ENCODE results near the gene CCNK. TPM values are rescaled to one million over a fixed set of nuclear protein-coding genes. Genes with fewer than 3 reads are reported as not detected.

The CCNK gene
- total and polyA plus RNA-seq, 10 donors = 11.8 to 58.3 (median 39.8) TPM

DNA sequence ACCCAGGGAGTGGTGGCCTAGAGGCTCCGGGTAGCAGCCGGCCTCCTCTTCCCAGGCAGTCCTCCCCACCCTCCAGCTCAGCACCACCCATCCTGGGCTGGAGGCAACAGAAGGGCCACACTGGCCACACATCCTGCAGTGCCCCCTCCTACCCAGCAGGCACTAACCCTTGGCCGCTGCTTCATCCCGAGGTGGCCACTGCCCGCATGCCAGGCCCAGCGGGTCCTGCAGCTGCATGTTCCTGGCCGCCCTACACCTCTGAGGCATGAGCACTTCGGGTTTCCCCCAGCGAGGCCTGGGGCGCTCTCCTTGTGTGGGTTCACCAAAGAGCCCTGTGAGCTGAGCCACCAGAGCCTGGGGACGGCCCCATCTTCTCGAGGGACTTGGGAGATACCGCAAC lies 61.4 kb downstream of the CCNK start:
- TF ChIP-seq POLR2AphosphoS5 (IDR thresholded peaks at IDR 0.05) = peak in 1 of 3 donors; percentile 25
- TF ChIP-seq POLR2A (IDR thresholded peaks at IDR 0.05) = no peak

GRCh38 chr14:99543370-99543769 lies 62.2 kb downstream of the CCNK start:
- Histone ChIP-seq H3K9me3 (no peaks in the 10 kb centered on the region), H3K36me3 (no peaks in the 10 kb centered on the region), H3K4me3 (no peak overlapping the region), H3K27me3 (replicated peaks in 1 of 7) (no peaks in the 10 kb centered on the region), H3K4me1 (peaks cover 6 to 75% (median 30%) of the 10 kb centered on the region in 6 donors), H3K27ac (peak overlapping the region in 1 of 8 donors; percentile 46)
- TF ChIP-seq, protein P1, sequence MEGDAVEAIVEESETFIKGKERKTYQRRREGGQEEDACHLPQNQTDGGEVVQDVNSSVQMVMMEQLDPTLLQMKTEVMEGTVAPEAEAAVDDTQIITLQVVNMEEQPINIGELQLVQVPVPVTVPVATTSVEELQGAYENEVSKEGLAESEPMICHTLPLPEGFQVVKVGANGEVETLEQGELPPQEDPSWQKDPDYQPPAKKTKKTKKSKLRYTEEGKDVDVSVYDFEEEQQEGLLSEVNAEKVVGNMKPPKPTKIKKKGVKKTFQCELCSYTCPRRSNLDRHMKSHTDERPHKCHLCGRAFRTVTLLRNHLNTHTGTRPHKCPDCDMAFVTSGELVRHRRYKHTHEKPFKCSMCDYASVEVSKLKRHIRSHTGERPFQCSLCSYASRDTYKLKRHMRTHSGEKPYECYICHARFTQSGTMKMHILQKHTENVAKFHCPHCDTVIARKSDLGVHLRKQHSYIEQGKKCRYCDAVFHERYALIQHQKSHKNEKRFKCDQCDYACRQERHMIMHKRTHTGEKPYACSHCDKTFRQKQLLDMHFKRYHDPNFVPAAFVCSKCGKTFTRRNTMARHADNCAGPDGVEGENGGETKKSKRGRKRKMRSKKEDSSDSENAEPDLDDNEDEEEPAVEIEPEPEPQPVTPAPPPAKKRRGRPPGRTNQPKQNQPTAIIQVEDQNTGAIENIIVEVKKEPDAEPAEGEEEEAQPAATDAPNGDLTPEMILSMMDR (IDR thresholded peaks at IDR 0.05 in 8 of 11, conservative IDR thresholded peaks at IDR 0.05 in 3 of 11) = no peak
- no peak for TF ChIP-seq POLR2AphosphoS5 (IDR thresholded peaks at IDR 0.05)
- no peak for TF ChIP-seq POLR2A (IDR thresholded peaks at IDR 0.05)
- WGBS, 5 donors = 81 to 93% (median 87%) methylated on average over 4 of the region's 4 CpGs
- DNase-seq = no peak
- intact Hi-C loops (cut with DNase I; ENCODE audit: low total_unique reads) = no loop called here

More for the DNA sequence above, 61.4 kb downstream of the CCNK start:
- intact Hi-C loops (cut with DNase I; ENCODE audit: low total_unique reads) = no loop called here
- DNase-seq = no peak
- Histone ChIP-seq H3K27me3 (replicated peaks in 1 of 7) (no peaks in the 10 kb centered on the region), H3K27ac (peak overlapping the region in 1 of 8 donors; percentile 24), H3K4me3 (no peak overlapping the region), H3K4me1 (peaks cover 6 to 84% (median 33%) of the 10 kb centered on the region in 6 donors), H3K36me3 (no peaks in the 10 kb centered on the region), H3K9me3 (no peaks in the 10 kb centered on the region)
- WGBS, 5 donors = 80 to 93% (median 85%) methylated on average over 3 to 13 of the region's 13 CpGs

DNA sequence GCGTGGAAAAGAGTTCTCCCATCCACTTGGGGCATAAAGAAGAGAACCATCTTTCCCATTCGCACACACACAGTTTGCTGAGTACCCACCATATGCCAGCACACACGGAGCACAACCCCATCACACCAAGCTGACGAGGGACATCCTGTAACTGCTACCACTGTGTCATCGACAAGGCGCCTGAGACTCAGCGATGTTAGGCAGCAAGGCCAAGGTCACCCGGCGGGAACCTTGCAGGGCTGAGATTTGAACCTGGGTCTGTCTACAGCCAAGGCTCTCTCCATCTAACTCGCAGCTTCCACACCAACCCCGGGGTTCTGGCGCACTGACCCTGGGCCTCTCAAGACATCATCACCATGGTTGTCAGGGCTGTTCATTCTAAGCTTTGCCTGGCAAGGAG lies 62.8 kb downstream of the CCNK start:
- 82 to 96% (median 88%) methylated on average over 11 to 12 of the region's 12 CpGs for WGBS, 5 donors
- Histone ChIP-seq H3K4me3 (no peak overlapping the region), H3K4me1 (peaks cover 6 to 70% (median 27%) of the 10 kb centered on the region in 6 donors), H3K27ac (peak overlapping the region in 3 of 8 donors; percentile 35 to 47 (median 46)), H3K9me3 (no peaks in the 10 kb centered on the region), H3K27me3 (replicated peaks in 1 of 7) (no peaks in the 10 kb centered on the region), H3K36me3 (no peaks in the 10 kb centered on the region)
- intact Hi-C loops (cut with DNase I; ENCODE audit: low total_unique reads) = no loop called here
- DNase-seq = no peak
- TF ChIP-seq POLR2AphosphoS5 (IDR thresholded peaks at IDR 0.05) (no peak), POLR2A (IDR thresholded peaks at IDR 0.05) (no peak)
- TF ChIP-seq, protein P1 (IDR thresholded peaks at IDR 0.05 in 8 of 11, conservative IDR thresholded peaks at IDR 0.05 in 3 of 11) = no peak

- H3K9me3 ChIP-seq = no peaks in the 10 kb centered on the region
- TF ChIP-seq POLR2AphosphoS5 (IDR thresholded peaks at IDR 0.05) = peak; percentile 40 to 66 (median 63)
- TF ChIP-seq, protein P1 (IDR thresholded peaks at IDR 0.05 in 8 of 11, conservative IDR thresholded peaks at IDR 0.05 in 3 of 11) = no peak
- H3K27ac ChIP-seq = peak overlapping the region in 5 of 8 donors; percentile 6 to 47 (median 38)
- H3K4me1 ChIP-seq = peaks cover 6 to 70% (median 23%) of the 10 kb centered on the region in 6 donors
- no peak overlapping the region for H3K4me3 ChIP-seq
- H3K36me3 ChIP-seq = no peaks in the 10 kb centered on the region
- H3K27me3 ChIP-seq (replicated peaks in 1 of 7) = no peaks in the 10 kb centered on the region
- WGBS, 5 donors = 54 to 74% (median 67%) methylated on average over 10 to 11 of the region's 11 CpGs
- intact Hi-C loops (cut with DNase I; ENCODE audit: low total_unique reads) = no loop called here
- DNase-seq = no peak
These were observed 63.8 kb downstream of the CCNK start for GRCh38 chr14:99544991-99545390.

Measured in spleen (tissue), 11 donors.